CD14-positive monocyte (primary cell): ENCODE results near the gene SYP. TPM values are rescaled to one million over a fixed set of nuclear protein-coding genes. Genes with fewer than 3 reads are reported as not detected.

Experiments used
- DNase-seq, 3 donors: peaks; one replicate each; pipeline ENCODE4 v3.0.0-alpha.2; 2011 to 2022
- H2AFZ ChIP-seq: 2 replicates; pipeline ENCODE4 v1.6.0; 2012; ENCODE audit warnings: mild to moderate bottlenecking, low read depth, low read length, inconsistent platforms; ENCODE audit not compliant: insufficient read depth, poor library complexity, severe bottlenecking
- H3K27ac ChIP-seq, 2 donors: 1 replicate in 1 of 2; 2 replicates in 1 of 2; pipeline ENCODE4 v1.5.1; 2012 to 2013; ENCODE audit warnings: low read length in 2 of 2, control low read depth in 1 of 2, inconsistent platforms in 1 of 2, low read depth in 1 of 2, mild to moderate bottlenecking in 1 of 2
- H3K27me3 ChIP-seq, 2 donors: one replicate each; pipeline versions ENCODE4 v1.6.0 to v1.6.1; 2011 to 2013; ENCODE audit warnings: low read length in 2 of 2; ENCODE audit not compliant: control insufficient read depth in 2 of 2, insufficient read depth in 2 of 2
- H3K36me3 ChIP-seq, 2 donors: replicated peaks in 1 of 2; 1 replicate in 1 of 2; 2 replicates in 1 of 2; pipeline versions ENCODE4 v1.5.1 to v1.6.1; 2012 to 2013; ENCODE audit warnings: low read length in 2 of 2, control low read depth in 1 of 2, inconsistent platforms in 1 of 2, mild to moderate bottlenecking in 1 of 2; ENCODE audit not compliant: insufficient read depth in 2 of 2, control insufficient read depth in 1 of 2
- H3K4me1 ChIP-seq, 2 donors: 1 replicate in 1 of 2; 2 replicates in 1 of 2; pipeline versions ENCODE4 v1.5.1 to v1.6.1; 2012 to 2013; ENCODE audit warnings: low read length in 2 of 2, control low read depth in 1 of 2, inconsistent platforms in 1 of 2, mild to moderate bottlenecking in 1 of 2, moderate library complexity in 1 of 2; ENCODE audit not compliant: insufficient read depth in 2 of 2, control insufficient read depth in 1 of 2
- H3K4me2 ChIP-seq: replicated peaks from 2 replicates; pipeline ENCODE3; 2012; ENCODE audit warnings: low read length, moderate library complexity, mild to moderate bottlenecking; ENCODE audit not compliant: poor library complexity, severe bottlenecking; ENCODE audit errors: extremely low read depth
- H3K4me3 ChIP-seq, 3 experiments: fragments of 200-600 bp in 1 of 3; sonication (generic) in 1 of 3; replicated peaks in 1 of 3; 1 replicate in 2 of 3; 2 replicates in 1 of 3; pipeline ENCODE4 v1.5.1; 2011 to 2013; ENCODE audit warnings: low read length in 3 of 3, mild to moderate bottlenecking in 3 of 3, control low read depth in 2 of 3, low read depth in 2 of 3, inconsistent platforms in 1 of 3, moderate library complexity in 1 of 3
- H3K79me2 ChIP-seq: 2 replicates; pipeline ENCODE4 v1.6.0; 2012; ENCODE audit warnings: mild to moderate bottlenecking, control low read depth, inconsistent platforms, low read length, moderate library complexity; ENCODE audit not compliant: insufficient read depth
- H3K9ac ChIP-seq: 2 replicates; pipeline ENCODE4 v1.6.0; 2017; ENCODE audit warnings: low read length, mild to moderate bottlenecking; ENCODE audit not compliant: insufficient read depth, poor library complexity, severe bottlenecking
- H3K9me3 ChIP-seq, 2 donors: replicated peaks in 1 of 2; 1 replicate in 1 of 2; 2 replicates in 1 of 2; pipeline versions ENCODE4 v1.5.1 to v1.6.1; 2012 to 2013; ENCODE audit warnings: low read length in 2 of 2, control low read depth in 1 of 2; ENCODE audit not compliant: control insufficient read depth in 1 of 2, insufficient read depth in 1 of 2
- H4K20me1 ChIP-seq: 2 replicates; pipeline ENCODE4 v1.6.0; 2012; ENCODE audit warnings: mild to moderate bottlenecking, low read length, control low read depth, moderate library complexity; ENCODE audit not compliant: insufficient read depth
- H3K27ac Mint-ChIP-seq, 7 donors: one replicate each; pipeline ENCODE4 v1.8.0; 2020; ENCODE audit warnings: mild to moderate bottlenecking in 7 of 7, mixed read lengths in 7 of 7, moderate library complexity in 6 of 7, inconsistent platforms in 2 of 7
- H3K27me3 Mint-ChIP-seq, 3 donors: one replicate each; pipeline ENCODE4 v1.8.0; 2021 to 2022; ENCODE audit warnings: low read depth in 3 of 3, mild to moderate bottlenecking in 3 of 3, mixed read lengths in 3 of 3, moderate library complexity in 3 of 3, inconsistent platforms in 1 of 3
- H3K36me3 Mint-ChIP-seq, 2 donors: one replicate each; pipeline ENCODE4 v1.8.0; 2020; ENCODE audit warnings: mixed read lengths in 2 of 2, inconsistent platforms in 1 of 2, mild to moderate bottlenecking in 1 of 2
- H3K4me1 Mint-ChIP-seq: one replicate; pipeline ENCODE4 v1.8.0; 2020; ENCODE audit warnings: mild to moderate bottlenecking, mixed read lengths
- H3K4me3 Mint-ChIP-seq, 2 donors: one replicate each; pipeline ENCODE4 v1.8.0; 2020; ENCODE audit warnings: mild to moderate bottlenecking in 2 of 2, mixed read lengths in 2 of 2, moderate library complexity in 1 of 2
- H3K9me3 Mint-ChIP-seq, 7 donors: one replicate each; pipeline ENCODE4 v1.8.0; 2020 to 2022; ENCODE audit warnings: mixed read lengths in 7 of 7, mild to moderate bottlenecking in 6 of 7, moderate library complexity in 6 of 7, inconsistent platforms in 2 of 7
- CTCF ChIP-seq: fragments of 200-600 bp; IDR thresholded peaks from one replicate; pipeline ENCODE4 v1.8.0; 2022; ENCODE audit warnings: antibody characterized with exemption, mild to moderate bottlenecking
- WGBS: methylation state at CpG from one replicate; pipeline ENCODE4 v1.1.5; 2013; ENCODE audit warnings: missing lambda C conversion rate; ENCODE audit not compliant: insufficient coverage; 5-methylcytosine and 5-hydroxymethylcytosine counted together
- intact Hi-C, 2 donors: fragments of 100-400 bp; cut with micrococcal nuclease; formaldehyde crosslinking; loops; one replicate each; pipeline versions ENCODE4 v1.15.0 to v1.15.1; 2023
- polyA plus RNA-seq, 3 donors: library from polyadenylated mRNA; depleted of rRNA in 1 of 3; unstranded in 2 of 3; stranded (reverse) in 1 of 3; fragments of 300-500 nt in 2 of 3; fragments of >200 nt in 1 of 3; fragmentation: Illumina TruSeq in 2 of 3; gene quantifications; 1 replicate in 2 of 3; 2 replicates in 1 of 3; pipeline ENCODE4 v1.2.3, GENCODE V29; 2012 to 2021

The SYP gene
- polyA plus RNA-seq, 3 donors: 0.27 to 0.69 (median 0.68) TPM

- Mint-ChIP-seq H3K27me3 (peaks cover 0 to 6% (median 1%) of the 10 kb centered on the region in 3 donors), H3K4me1 (peaks cover 6% of the 10 kb centered on the region), H3K36me3 (no peaks in the 10 kb centered on the region), H3K9me3 (peaks cover 0 to 3% (median 0%) of the 10 kb centered on the region in 7 donors), H3K4me3 (no peak overlapping the region), H3K27ac (no peak overlapping the region)
- no peak overlapping the region for H3K4me2 ChIP-seq
- no peak overlapping the region for H3K27ac ChIP-seq
- peaks cover 0 to 3% of the 10 kb centered on the region in 2 donors for H3K4me1 ChIP-seq
- intact Hi-C loops: no loop called here
- H3K36me3 ChIP-seq: no peaks in the 10 kb centered on the region
- no peak overlapping the region for H2AFZ ChIP-seq
- no peaks in the 10 kb centered on the region for H3K9me3 ChIP-seq
- TF ChIP-seq CTCF: no peak
- no peak for DNase-seq
- 100% methylated on average over 1 of the region's 13 CpGs for WGBS
- H3K4me3 ChIP-seq: no peak overlapping the region
- no peaks in the 10 kb centered on the region for H4K20me1 ChIP-seq
- no peak overlapping the region for H3K9ac ChIP-seq
- H3K79me2 ChIP-seq: no peaks in the 10 kb centered on the region
- H3K27me3 ChIP-seq: no peaks in the 10 kb centered on the region
Observed at GRCh38 chrX:49205443-49205842, 5.5 kb upstream of the SYP start.

- Mint-ChIP-seq H3K9me3 (peaks cover 0 to 3% (median 0%) of the 10 kb centered on the region in 7 donors), H3K27ac (no peak overlapping the region), H3K27me3 (peaks cover 0 to 4% (median 1%) of the 10 kb centered on the region in 3 donors), H3K36me3 (no peaks in the 10 kb centered on the region), H3K4me3 (no peak overlapping the region), H3K4me1 (peaks cover 7% of the 10 kb centered on the region)
- DNase-seq: no peak
- 100% methylated on average over 2 of the region's 4 CpGs for WGBS
- H3K4me3 ChIP-seq: no peak overlapping the region
- intact Hi-C loops: loop anchor here in 1 of 2 donors (5.0 kb wide), 1 partner anchor 33 kb away; the partner anchor contains the start of gene CCDC22
- no peaks in the 10 kb centered on the region for H3K27me3 ChIP-seq
- TF ChIP-seq CTCF: no peak
- H3K79me2 ChIP-seq: no peaks in the 10 kb centered on the region
- H3K4me2 ChIP-seq: no peak overlapping the region
- no peaks in the 10 kb centered on the region for H3K9me3 ChIP-seq
- H3K4me1 ChIP-seq: peaks cover 2 to 9% of the 10 kb centered on the region in 2 donors
- no peaks in the 10 kb centered on the region for H4K20me1 ChIP-seq
- H3K36me3 ChIP-seq: no peaks in the 10 kb centered on the region
- no peak overlapping the region for H2AFZ ChIP-seq
- no peak overlapping the region for H3K9ac ChIP-seq
- no peak overlapping the region for H3K27ac ChIP-seq
Observed at GRCh38 chrX:49204709-49205108, 4.7 kb upstream of the SYP start.
